ENCODE data around the gene CABLES1. TPM values are rescaled to one million over a fixed set of nuclear protein-coding genes. Genes with fewer than 3 reads are reported as not detected.

Gene CABLES1
- total and polyA plus RNA-seq, 2 experiments from 2014 or later: 7.2 to 10.8 TPM

- TF ChIP-seq CTCF (IDR thresholded peaks at IDR 0.05; ENCODE audit: poor library complexity): no peak
- no peak for TF ChIP-seq EZH2phosphoT487 (IDR thresholded peaks at IDR 0.05; ENCODE audit: low read depth, severe bottlenecking, unreplicated experiment)
- no peak for TF ChIP-seq EZH2 (IDR thresholded peaks at IDR 0.05; ENCODE audit: borderline replicate concordance)
- Histone ChIP-seq H3K27me3 (no peaks in the 10 kb centered on the region), H3K4me3 (no peak overlapping the region), H3K4me2 (no peak overlapping the region), H3K9me2 (replicated peaks; ENCODE audit: insufficient read depth) (no peaks in the 10 kb centered on the region), H3K27ac (no peak overlapping the region), H4K20me1 (ENCODE audit: insufficient read depth, poor library complexity, severe bottlenecking) (no peaks in the 10 kb centered on the region), H2AFZ (no peak overlapping the region), H3K79me2 (no peaks in the 10 kb centered on the region), H3K36me3 (replicated peaks; ENCODE audit: insufficient read depth, low read depth) (no peaks in the 10 kb centered on the region), H3K4me1 (ENCODE audit: insufficient read depth) (no peaks in the 10 kb centered on the region), H3K9me3 (ENCODE audit: low read depth) (no peaks in the 10 kb centered on the region)
- no peak for DNase-seq (ENCODE audit: low spot score)
- 98% methylated on average over 3 of the region's 3 CpGs for WGBS (ENCODE audit: low lambda C conversion rate, missing lambda C conversion rate)
These were observed 75.9 kb downstream of the CABLES1 start for GRCh38 chr18:23211146-23211545.

GRCh38 chr18:23212161-23212560 lies 76.9 kb downstream of the CABLES1 start:
- no peak overlapping the region for H2AFZ ChIP-seq
- H3K27ac ChIP-seq: no peak overlapping the region
- no peaks in the 10 kb centered on the region for H3K27me3 ChIP-seq
- no peaks in the 10 kb centered on the region for H3K9me3 ChIP-seq (ENCODE audit: low read depth)
- H3K4me3 ChIP-seq: no peak overlapping the region
- H3K4me2 ChIP-seq: no peak overlapping the region
- no peaks in the 10 kb centered on the region for H3K4me1 ChIP-seq (ENCODE audit: insufficient read depth)
- DNase-seq (ENCODE audit: low spot score): no peak
- 99% methylated on average over 3 of the region's 3 CpGs for WGBS (ENCODE audit: low lambda C conversion rate, missing lambda C conversion rate)
- H3K36me3 ChIP-seq (replicated peaks; ENCODE audit: insufficient read depth, low read depth): no peaks in the 10 kb centered on the region
- no peak for TF ChIP-seq CTCF (IDR thresholded peaks at IDR 0.05; ENCODE audit: poor library complexity)
- TF ChIP-seq EZH2 (IDR thresholded peaks at IDR 0.05; ENCODE audit: borderline replicate concordance): no peak
- no peak for TF ChIP-seq EZH2phosphoT487 (IDR thresholded peaks at IDR 0.05; ENCODE audit: low read depth, severe bottlenecking, unreplicated experiment)
- no peaks in the 10 kb centered on the region for H4K20me1 ChIP-seq (ENCODE audit: insufficient read depth, poor library complexity, severe bottlenecking)
- H3K9me2 ChIP-seq (replicated peaks; ENCODE audit: insufficient read depth): no peaks in the 10 kb centered on the region
- H3K79me2 ChIP-seq: no peaks in the 10 kb centered on the region

- Histone ChIP-seq H3K4me3 (no peak overlapping the region), H3K27ac (no peak overlapping the region), H3K4me2 (no peak overlapping the region), H3K4me1 (ENCODE audit: insufficient read depth) (no peaks in the 10 kb centered on the region), H3K79me2 (no peaks in the 10 kb centered on the region), H3K27me3 (no peaks in the 10 kb centered on the region), H4K20me1 (ENCODE audit: insufficient read depth, poor library complexity, severe bottlenecking) (no peaks in the 10 kb centered on the region), H3K36me3 (replicated peaks; ENCODE audit: insufficient read depth, low read depth) (no peaks in the 10 kb centered on the region), H3K9me2 (replicated peaks; ENCODE audit: insufficient read depth) (no peaks in the 10 kb centered on the region), H3K9me3 (ENCODE audit: low read depth) (no peaks in the 10 kb centered on the region), H2AFZ (no peak overlapping the region)
- no peak for DNase-seq (ENCODE audit: low spot score)
- TF ChIP-seq CTCF (IDR thresholded peaks at IDR 0.05; ENCODE audit: poor library complexity) (no peak), EZH2 (IDR thresholded peaks at IDR 0.05; ENCODE audit: borderline replicate concordance) (no peak)
These were observed 77.9 kb downstream of the CABLES1 start for GRCh38 chr18:23213200-23213599.

GRCh38 chr18:23217781-23218180 lies 82.5 kb downstream of the CABLES1 start:
- H3K4me2 ChIP-seq: no peak overlapping the region
- no peak overlapping the region for H3K27ac ChIP-seq
- no peaks in the 10 kb centered on the region for H4K20me1 ChIP-seq (ENCODE audit: insufficient read depth, poor library complexity, severe bottlenecking)
- H3K4me3 ChIP-seq: no peak overlapping the region
- DNase-seq (ENCODE audit: low spot score): no peak
- H3K36me3 ChIP-seq (replicated peaks; ENCODE audit: insufficient read depth, low read depth): no peaks in the 10 kb centered on the region
- no peak overlapping the region for H2AFZ ChIP-seq
- no peaks in the 10 kb centered on the region for H3K9me2 ChIP-seq (replicated peaks; ENCODE audit: insufficient read depth)
- no peaks in the 10 kb centered on the region for H3K9me3 ChIP-seq (ENCODE audit: low read depth)
- TF ChIP-seq CTCF (IDR thresholded peaks at IDR 0.05; ENCODE audit: poor library complexity) (no peak), EZH2 (IDR thresholded peaks at IDR 0.05; ENCODE audit: borderline replicate concordance) (no peak), EZH2phosphoT487 (IDR thresholded peaks at IDR 0.05; ENCODE audit: low read depth, severe bottlenecking, unreplicated experiment) (no peak)
- WGBS (ENCODE audit: low lambda C conversion rate, missing lambda C conversion rate): 96% methylated on average over 11 of the region's 11 CpGs
- H3K27me3 ChIP-seq: no peaks in the 10 kb centered on the region
- H3K79me2 ChIP-seq: no peaks in the 10 kb centered on the region
- H3K4me1 ChIP-seq (ENCODE audit: insufficient read depth): no peaks in the 10 kb centered on the region
